HEK293 (cell line): ENCODE measurements around the gene EYA2.
A peak's percentile ranks its signal among the peaks of the same experiment; 100 is the strongest.

Experiments
- CTCF ChIA-PET: fragments of 350-600 bp; formaldehyde crosslinking; extraction: SDS; loops from one replicate; lab custom pipeline; 2021; ENCODE audit warnings: antibody characterized with exemption; lab: Yijun Ruan, JAX
- POLR2A ChIA-PET: fragments of 300-600 bp; formaldehyde crosslinking; extraction: SDS; loops from one replicate; lab custom pipeline; 2020; ENCODE audit warnings: antibody characterized with exemption, inconsistent platforms; lab: Yijun Ruan, JAX
- H3K27ac ChIP-seq: fragments of 200-500 bp; sonication (Bioruptor generic); 2 replicates; pipeline ENCODE4 v1.5.1; 2014; ENCODE audit warnings: low read depth, low read length, control low read depth, inconsistent platforms; ENCODE audit errors: extremely low read depth
- H3K36me3 ChIP-seq, 2 experiments: fragments of 200-500 bp in 1 of 2; sonication (Bioruptor generic) in 1 of 2; 1 replicate in 1 of 2; 2 replicates in 1 of 2; pipeline ENCODE4 v1.5.1; 2014 to 2017; ENCODE audit warnings: inconsistent platforms in 2 of 2, low read length in 2 of 2; ENCODE audit not compliant: control insufficient read depth in 2 of 2, insufficient read depth in 1 of 2
- H3K4me1 ChIP-seq: fragments of 200-500 bp; sonication (Bioruptor generic); 2 replicates; pipeline ENCODE4 v1.5.1; 2014; ENCODE audit warnings: mild to moderate bottlenecking, low read length, inconsistent platforms; ENCODE audit not compliant: control insufficient read depth, insufficient read depth
- H3K4me3 ChIP-seq: 2 replicates; pipeline ENCODE4 v1.5.1; 2011; ENCODE audit warnings: low read depth, mild to moderate bottlenecking, control low read depth, low read length, moderate library complexity
- H3K9me3 ChIP-seq: fragments of 200-500 bp; sonication (Bioruptor generic); 2 replicates; pipeline ENCODE4 v1.5.1; 2014; ENCODE audit warnings: low read depth, low read length, inconsistent platforms; ENCODE audit not compliant: control insufficient read depth, insufficient read depth
- AEBP2 ChIP-seq: fragments of 450-650 bp; formaldehyde crosslinking; IDR thresholded peaks from 2 replicates; pipeline ENCODE4 v1.5.1; 2016; ENCODE audit warnings: missing biosample characterization, missing genetic modification characterization, borderline replicate concordance
- FEZF1 ChIP-seq: fragments of 450-650 bp; formaldehyde crosslinking; IDR thresholded peaks from 2 replicates; pipeline ENCODE4 v1.5.1; 2016; ENCODE audit warnings: missing biosample characterization, missing genetic modification characterization
- GLI2 ChIP-seq: fragments of 450-650 bp; formaldehyde crosslinking; IDR thresholded peaks from 2 replicates; pipeline ENCODE4; 2017; ENCODE audit warnings: missing biosample characterization, missing genetic modification characterization, low read depth, borderline replicate concordance
- HIC1 ChIP-seq: fragments of 450-650 bp; formaldehyde crosslinking; IDR thresholded peaks from 2 replicates; pipeline ENCODE4 v1.5.1; 2016; ENCODE audit warnings: missing biosample characterization, missing genetic modification characterization
- KLF7 ChIP-seq: fragments of 450-650 bp; formaldehyde crosslinking; IDR thresholded peaks from 2 replicates; pipeline ENCODE4 v1.5.1; 2016; ENCODE audit warnings: missing biosample characterization, missing genetic modification characterization, borderline replicate concordance
- OSR2 ChIP-seq: fragments of 450-650 bp; formaldehyde crosslinking; IDR thresholded peaks from 2 replicates; pipeline ENCODE4 v1.5.1; 2016; ENCODE audit warnings: missing biosample characterization, missing genetic modification characterization
- PRDM6 ChIP-seq: fragments of 450-650 bp; formaldehyde crosslinking; IDR thresholded peaks from 2 replicates; pipeline ENCODE4 v1.5.1; 2017; ENCODE audit warnings: missing biosample characterization, missing genetic modification characterization
- SCRT1 ChIP-seq: fragments of 450-650 bp; formaldehyde crosslinking; IDR thresholded peaks from 2 replicates; pipeline ENCODE4 v1.5.1; 2016; ENCODE audit warnings: missing biosample characterization, missing genetic modification characterization, borderline replicate concordance
- TCF7L2 ChIP-seq: IDR thresholded peaks from 2 replicates; pipeline ENCODE4 v1.6.1; 2011; ENCODE audit warnings: low read depth, mild to moderate bottlenecking, inconsistent platforms, low read length, moderate library complexity, borderline replicate concordance
- TRIM28 ChIP-seq: IDR thresholded peaks from 2 replicates; pipeline ENCODE4 v1.6.1; 2011; ENCODE audit warnings: low read length, control low read depth, borderline replicate concordance
- ZBTB17 ChIP-seq: fragments of 450-650 bp; formaldehyde crosslinking; IDR thresholded peaks from 2 replicates; pipeline ENCODE4 v1.5.1; 2016; ENCODE audit warnings: missing biosample characterization, missing genetic modification characterization
- ZIC2 ChIP-seq: fragments of 450-650 bp; formaldehyde crosslinking; IDR thresholded peaks from 2 replicates; pipeline ENCODE4 v1.5.1; 2016; ENCODE audit warnings: missing biosample characterization, missing genetic modification characterization
- ZNF121 ChIP-seq: fragments of 450-650 bp; formaldehyde crosslinking; IDR thresholded peaks from 2 replicates; pipeline ENCODE4 v1.5.1; 2016; ENCODE audit warnings: missing biosample characterization, missing genetic modification characterization
- ZNF18 ChIP-seq: fragments of 450-650 bp; formaldehyde crosslinking; IDR thresholded peaks from 2 replicates; pipeline ENCODE4 v1.5.1; 2016; ENCODE audit warnings: missing biosample characterization, missing genetic modification characterization
- ZNF239 ChIP-seq: fragments of 450-650 bp; formaldehyde crosslinking; IDR thresholded peaks from 2 replicates; pipeline ENCODE4 v1.5.1; 2016; ENCODE audit warnings: missing biosample characterization, missing genetic modification characterization
- ZNF423 ChIP-seq: fragments of 450-650 bp; formaldehyde crosslinking; IDR thresholded peaks from 2 replicates; pipeline ENCODE4 v1.5.1; 2016; ENCODE audit warnings: missing biosample characterization, missing genetic modification characterization
- ZNF544 ChIP-seq: fragments of 450-650 bp; formaldehyde crosslinking; IDR thresholded peaks from 2 replicates; pipeline ENCODE4 v1.5.0; 2017; ENCODE audit warnings: missing biosample characterization, missing genetic modification characterization
- ZNF571 ChIP-seq: fragments of 450-650 bp; formaldehyde crosslinking; IDR thresholded peaks from 2 replicates; pipeline ENCODE4 v1.5.0; 2017; ENCODE audit warnings: missing biosample characterization, missing genetic modification characterization
- ZNF585B ChIP-seq: fragments of 450-650 bp; formaldehyde crosslinking; IDR thresholded peaks from 2 replicates; pipeline ENCODE4 v1.5.1; 2016; ENCODE audit warnings: missing biosample characterization, missing genetic modification characterization
- ZXDB ChIP-seq: fragments of 450-650 bp; formaldehyde crosslinking; IDR thresholded peaks from 2 replicates; pipeline ENCODE4 v1.5.1; 2016; ENCODE audit warnings: missing biosample characterization, missing genetic modification characterization

EYA2 gene

GRCh38 chr20:46941404-46941803, 46.8 kb downstream of the EYA2 start:
- Histone ChIP-seq H3K4me3 (no peak overlapping the region), H3K9me3 (no peaks in the 10 kb centered on the region), H3K36me3 (no peaks in the 10 kb centered on the region), H3K27ac (no peak overlapping the region), H3K4me1 (no peaks in the 10 kb centered on the region)
- 0 out of 2 replicates have a peak, but pooled peaks have one; percentile 43 for TF ChIP-seq ZNF239
- no peak for TF ChIP-seq ZNF121
- ChIA-PET POLR2A (no interaction called here), CTCF (no interaction called here)

GRCh38 chr20:46943861-46944591, 49.4 kb downstream of the EYA2 start:
- no peaks in the 10 kb centered on the region for H3K36me3 ChIP-seq
- no peak overlapping the region for H3K4me3 ChIP-seq
- CTCF ChIA-PET, result no interaction called here
- H3K4me1 ChIP-seq, result no peaks in the 10 kb centered on the region
- H3K27ac ChIP-seq, result no peak overlapping the region
- no peaks in the 10 kb centered on the region for H3K9me3 ChIP-seq
- no peak for TF ChIP-seq KLF7 (tag by site-specific recombination)
- no peak for TF ChIP-seq SCRT1 (tag by site-specific recombination)
- TF ChIP-seq, all 188 proteins: peak for 0
- POLR2A ChIA-PET, result no interaction called here

- Histone ChIP-seq H3K4me3 (no peak overlapping the region), H3K4me1 (no peaks in the 10 kb centered on the region), H3K36me3 (no peaks in the 10 kb centered on the region), H3K9me3 (no peaks in the 10 kb centered on the region), H3K27ac (no peak overlapping the region)
- POLR2A ChIA-PET, result no interaction called here
- TF ChIP-seq TRIM28, result 0 out of 2 replicates have a peak, but pooled peaks have one; percentile 24
- TF ChIP-seq ZBTB17 (tag by site-specific recombination), result 0 out of 2 replicates have a peak, but pooled peaks have one; percentile 14
- TF ChIP-seq TCF7L2, result no peak
- CTCF ChIA-PET, result no interaction called here
These were observed 50.8 kb downstream of the EYA2 start for GRCh38 chr20:46945465-46945864.

GRCh38 chr20:46946181-46946624, 51.6 kb downstream of the EYA2 start:
- Histone ChIP-seq H3K4me3 (no peak overlapping the region), H3K36me3 (no peaks in the 10 kb centered on the region), H3K27ac (no peak overlapping the region), H3K9me3 (no peaks in the 10 kb centered on the region), H3K4me1 (no peaks in the 10 kb centered on the region)
- ChIA-PET POLR2A (no interaction called here), CTCF (no interaction called here)
- TF ChIP-seq ZNF18 (tag by site-specific recombination) (0 out of 2 replicates have a peak, but pooled peaks have one; percentile 45), OSR2 (peak; percentile 49; the same call in 1 of the 2 replicates), ZXDB (tag by site-specific recombination) (0 out of 2 replicates have a peak, but pooled peaks have one; percentile 29), GLI2 (tag by site-specific recombination) (0 out of 2 replicates have a peak, but pooled peaks have one; percentile 32), HIC1 (tag by site-specific recombination) (peak; percentile 77; the same call in 1 of the 2 replicates), ZIC2 (peak; percentile 98), ZNF571 (no peak), AEBP2 (tag by site-specific recombination) (no peak), ZNF585B (tag by site-specific recombination) (no peak), ZNF423 (tag by site-specific recombination) (peak; percentile 91), FEZF1 (peak; percentile 81), PRDM6 (tag by site-specific recombination) (peak; percentile 87), ZNF544 (no peak), ZNF121 (no peak)
